HG03060 (cell line): ENCODE results near the gene KRT80.

ENCODE experiments used
- ATAC-seq: cut with Tn5 transposase; IDR thresholded peaks from one replicate; pipeline ENCODE4 v1.9.1; 2021; ENCODE audit warnings: low read depth, moderate number of reproducible peaks; ENCODE audit not compliant: unreplicated experiment

The KRT80 gene

DNA sequence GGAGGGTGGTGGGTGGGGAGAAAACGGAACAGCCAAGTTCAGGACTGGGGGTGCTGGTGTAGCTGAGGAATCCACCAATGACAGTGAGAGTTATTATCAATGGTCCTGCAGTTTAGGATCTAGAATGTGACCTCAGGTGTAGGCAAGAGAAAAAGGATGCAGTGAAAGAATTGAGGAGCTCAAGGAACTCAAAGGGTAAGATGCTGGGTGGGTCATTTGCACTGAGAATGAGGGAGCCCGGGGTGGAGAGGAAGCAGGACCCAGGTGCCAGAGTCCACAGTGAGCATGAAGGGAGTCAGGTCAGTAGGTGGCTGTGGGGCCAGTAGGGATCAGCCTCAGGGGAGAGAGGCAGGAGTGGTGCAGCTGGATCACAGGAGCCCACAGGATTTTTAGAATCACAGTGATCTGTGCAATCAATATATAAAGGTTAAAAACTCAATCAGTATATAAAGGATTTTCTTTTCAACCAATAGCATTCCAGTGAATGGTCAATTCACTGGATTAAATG is 38.1 kb upstream of the KRT80 start:
- ATAC-seq = no peak

DNA sequence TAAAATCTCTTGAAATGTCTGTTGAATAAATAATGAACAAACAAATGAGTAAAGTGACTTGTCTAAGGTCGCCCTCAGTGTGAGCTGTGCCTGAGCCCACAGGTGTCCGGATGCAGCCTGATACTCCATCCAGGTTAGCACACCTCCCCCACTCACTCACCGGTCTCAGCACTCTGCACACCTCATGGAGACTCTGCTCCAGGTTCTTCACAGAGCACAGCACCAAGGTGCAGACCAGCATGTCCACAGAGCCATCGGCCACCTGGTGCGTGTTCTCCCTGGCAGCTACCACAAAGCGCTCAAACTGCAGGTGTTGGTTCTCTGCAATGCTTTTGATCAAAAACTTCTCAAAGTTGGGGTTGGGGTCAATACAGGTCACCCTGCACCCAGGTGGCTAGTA is 37.1 kb upstream of the KRT80 start:
- no peak for ATAC-seq

DNA sequence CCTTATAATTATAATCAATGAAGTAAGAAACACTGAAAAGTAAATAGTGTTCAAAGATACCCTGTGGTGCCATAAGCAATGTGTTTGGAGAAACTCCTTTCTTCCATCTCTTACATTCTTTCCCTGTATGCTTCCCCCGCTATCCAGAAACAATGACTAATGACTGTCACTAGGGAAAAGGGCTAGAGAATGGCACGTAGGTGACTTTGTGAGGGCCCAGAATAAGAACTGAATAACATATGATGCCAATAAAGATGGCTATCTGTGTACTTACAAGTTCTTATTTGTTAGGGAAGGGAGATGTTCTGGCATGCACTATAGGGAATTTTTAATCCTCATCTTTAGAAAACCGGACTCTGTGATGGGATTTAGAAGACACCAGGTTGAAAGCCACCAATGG is 36.6 kb upstream of the KRT80 start:
- no peak for ATAC-seq

DNA sequence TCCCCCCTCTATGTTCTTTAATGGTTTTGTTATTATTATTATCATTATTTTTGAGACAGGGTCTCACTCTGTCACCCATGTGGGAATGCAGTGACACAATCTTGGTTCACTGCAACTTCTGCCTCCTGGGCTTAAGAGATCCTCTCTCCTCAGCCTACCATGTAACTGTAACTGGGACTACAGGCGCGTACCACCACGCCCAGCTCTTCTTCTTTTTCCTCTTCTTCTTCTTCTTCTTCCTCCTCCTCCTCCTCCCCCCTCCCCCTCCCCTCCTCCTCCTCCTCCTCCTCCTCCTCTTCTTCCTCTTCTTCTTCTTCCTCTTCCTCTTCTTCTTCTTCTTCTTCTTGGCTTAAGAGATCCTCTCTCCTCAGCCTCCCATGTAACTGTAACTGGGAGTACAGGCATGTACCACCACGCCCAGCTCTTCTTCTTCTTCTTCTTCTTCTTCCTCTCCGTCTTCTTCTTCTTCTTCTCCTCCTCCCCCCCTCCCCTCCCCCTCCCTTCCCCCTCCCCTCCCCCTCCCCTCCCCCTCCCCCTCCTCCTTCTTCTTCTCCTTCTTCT is 35.9 kb upstream of the KRT80 start:
- no peak for ATAC-seq

DNA sequence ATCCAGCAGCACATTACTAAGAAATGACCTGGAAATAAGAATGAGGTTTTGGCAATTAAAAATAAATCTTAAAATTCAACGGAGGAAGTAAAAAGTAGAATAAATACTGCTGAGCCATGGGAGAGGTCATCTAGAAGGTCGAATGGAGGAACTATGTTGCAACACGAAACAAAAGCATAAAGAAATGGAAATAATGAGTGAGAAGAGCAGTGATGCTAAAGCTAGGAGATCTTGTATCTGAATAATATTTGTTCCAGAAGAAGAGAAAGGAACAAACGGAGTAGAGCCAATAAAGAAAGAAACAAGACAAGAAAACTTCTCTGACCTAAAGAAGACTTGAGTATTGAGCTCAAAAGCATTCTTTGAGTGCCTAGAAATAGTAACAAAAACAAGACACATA is 34.6 kb upstream of the KRT80 start:
- no peak for ATAC-seq

DNA sequence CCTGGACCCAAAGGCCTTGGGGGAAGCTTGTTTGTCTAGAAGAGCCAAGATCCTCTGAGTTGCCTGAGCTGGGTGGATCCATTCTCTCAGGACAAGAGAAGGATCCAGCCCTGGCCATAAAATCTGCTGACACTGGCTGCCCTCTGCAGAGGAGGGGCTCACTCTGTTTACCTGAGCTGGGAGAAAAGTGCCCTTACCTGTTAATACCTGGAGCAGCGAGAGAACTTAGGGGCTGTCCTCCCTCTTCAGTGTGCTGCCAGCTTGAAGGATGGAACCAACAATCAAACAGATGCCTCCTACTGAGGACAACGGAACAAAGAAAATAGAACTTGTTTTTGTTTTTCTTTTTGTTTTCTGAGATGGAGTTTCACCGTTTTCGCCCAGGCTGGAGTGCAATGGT is 33.9 kb upstream of the KRT80 start:
- no peak for ATAC-seq

DNA sequence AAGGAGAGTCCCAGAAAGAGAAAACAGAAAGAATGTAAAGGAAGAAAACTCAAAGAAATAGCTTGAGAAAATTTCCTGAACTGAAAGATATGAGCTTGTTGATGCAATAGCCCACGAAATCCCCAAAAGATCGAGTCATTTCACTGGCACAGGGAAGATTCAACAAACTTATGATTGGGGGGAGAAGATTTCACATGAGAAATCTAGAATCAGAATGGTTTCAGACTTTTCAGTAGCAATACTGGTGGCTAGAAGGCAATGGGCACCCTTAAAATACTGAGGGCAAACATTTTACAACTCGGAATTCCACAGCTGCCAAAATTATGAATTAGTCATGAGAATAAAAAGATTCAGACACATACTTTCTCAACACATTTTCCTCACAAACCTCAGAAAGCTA is 32.3 kb upstream of the KRT80 start:
- no peak for ATAC-seq

DNA sequence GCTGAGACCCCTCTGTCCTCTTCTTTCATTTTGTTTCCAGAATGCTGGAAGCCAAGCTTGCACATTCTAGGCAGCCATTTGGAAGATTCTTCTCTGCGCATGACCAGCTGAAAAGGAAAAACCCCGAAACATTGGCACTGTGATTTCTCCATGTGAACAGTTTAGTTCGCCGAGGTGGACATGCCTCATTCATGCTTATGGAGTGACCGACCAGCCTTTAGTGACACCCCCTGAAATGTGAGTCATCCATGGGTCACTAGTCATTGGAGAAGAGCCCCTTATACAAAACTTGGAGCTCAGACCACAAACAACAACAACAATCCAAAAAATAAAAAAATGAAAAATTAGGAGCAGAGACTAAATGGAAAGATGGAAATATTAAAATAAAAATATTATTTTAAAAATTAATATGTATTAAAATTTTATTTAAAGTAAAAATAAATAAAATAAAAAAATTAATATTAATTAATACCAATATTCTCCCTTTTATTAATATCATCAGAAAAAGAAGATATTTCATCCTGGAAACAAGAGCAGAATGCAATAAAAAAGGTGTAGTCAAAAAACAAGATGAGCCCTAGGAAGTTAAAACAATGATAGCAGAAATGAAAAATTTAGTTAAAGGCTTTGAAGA is 31.7 kb upstream of the KRT80 start:
- ATAC-seq = no peak

DNA sequence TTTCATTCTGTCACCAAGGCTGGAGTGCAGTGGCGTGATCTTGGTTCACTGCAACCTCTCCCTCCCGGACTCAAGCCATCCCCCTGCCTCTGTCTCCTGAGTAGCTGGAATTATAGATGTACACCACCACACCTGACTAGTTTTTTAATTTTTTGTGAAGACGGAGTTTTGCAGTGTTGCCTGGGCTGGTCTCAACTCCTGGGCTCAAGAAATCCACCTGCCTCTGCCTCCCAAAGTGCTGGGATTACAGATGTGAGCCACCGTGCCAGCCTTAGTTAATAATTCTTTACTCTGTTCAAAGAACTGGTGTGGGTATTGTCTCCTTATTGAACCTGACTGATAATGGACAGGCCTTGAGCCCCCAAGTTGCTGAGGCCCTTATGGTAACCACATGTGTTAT is 30.9 kb upstream of the KRT80 start:
- ATAC-seq = no peak

DNA sequence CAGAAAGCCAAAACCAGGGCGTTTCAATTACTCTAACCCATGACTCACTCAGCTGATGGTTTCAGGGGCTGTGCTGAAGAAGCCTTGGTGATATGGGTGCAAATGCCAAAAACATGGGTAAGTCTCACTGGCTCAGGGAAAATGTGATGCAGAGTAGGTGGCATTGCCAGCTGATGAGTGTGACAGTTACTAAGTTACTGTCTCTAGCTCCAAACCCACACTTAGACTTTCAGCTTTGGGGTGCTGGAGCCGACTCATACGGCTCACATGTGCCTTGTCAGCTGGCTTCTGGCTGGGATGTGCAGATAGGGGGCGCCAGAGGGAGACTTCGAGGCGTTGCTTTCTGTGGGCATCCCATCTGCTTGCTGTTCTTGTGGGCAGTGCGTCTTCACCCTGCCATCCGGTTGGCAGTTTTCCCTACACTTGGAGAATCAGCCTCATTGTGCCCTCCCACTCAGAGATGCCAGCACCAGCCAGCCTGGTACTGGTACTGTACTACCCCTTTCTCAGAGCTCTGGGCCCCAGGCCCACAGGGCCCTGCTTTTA is 30.2 kb upstream of the KRT80 start:
- no peak for ATAC-seq

DNA sequence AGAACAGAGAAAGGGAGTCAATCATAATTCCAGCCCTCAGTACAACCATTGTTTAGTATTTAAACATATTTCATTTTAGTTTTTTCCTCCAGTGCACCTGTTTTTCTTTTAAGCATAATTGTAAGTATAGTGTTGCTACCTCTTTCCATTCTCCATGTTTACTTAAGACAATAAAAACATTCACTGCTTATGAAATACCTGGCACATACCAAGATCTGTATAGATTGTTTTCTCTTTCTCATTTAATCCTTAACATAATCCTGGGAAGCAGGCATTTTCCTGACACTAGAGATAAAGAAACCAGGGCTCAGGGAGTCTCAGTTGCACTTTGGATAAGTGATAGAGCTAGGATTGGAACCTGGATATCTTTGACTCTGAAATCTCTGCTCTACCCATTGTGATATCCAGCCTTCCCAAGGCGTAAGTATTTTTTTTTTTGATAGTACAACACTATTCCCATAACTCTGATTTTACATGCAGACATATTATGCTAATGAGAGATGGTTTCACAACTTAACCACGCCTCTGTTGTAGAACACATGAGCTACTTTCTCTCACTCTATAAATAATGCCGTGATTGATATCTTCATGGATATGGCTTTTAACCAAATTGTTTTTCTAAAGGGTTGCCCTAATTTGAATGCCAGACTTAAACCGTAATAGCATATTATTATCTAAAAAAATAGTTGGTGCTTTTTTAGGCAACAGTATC is 29.4 kb upstream of the KRT80 start:
- ATAC-seq = no peak

DNA sequence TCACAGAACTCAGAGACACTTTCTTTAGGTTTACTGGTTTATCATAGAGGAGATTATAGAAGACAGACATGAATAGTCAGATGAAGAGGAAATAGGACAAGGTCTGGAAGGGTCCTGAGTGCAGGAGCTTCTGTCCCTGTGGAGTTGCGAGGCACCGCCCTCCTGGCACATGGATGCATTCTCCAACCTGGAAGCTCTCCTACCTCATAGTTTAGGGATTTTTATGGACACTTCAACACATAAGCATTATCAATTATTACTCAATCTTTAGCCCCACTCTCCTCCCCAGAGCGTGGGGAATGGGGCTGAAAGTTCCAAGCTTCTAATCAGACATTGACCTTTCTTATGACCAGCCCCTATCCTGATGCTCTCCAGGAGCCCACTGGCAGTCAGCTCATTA is 28.7 kb upstream of the KRT80 start:
- no peak for ATAC-seq

DNA sequence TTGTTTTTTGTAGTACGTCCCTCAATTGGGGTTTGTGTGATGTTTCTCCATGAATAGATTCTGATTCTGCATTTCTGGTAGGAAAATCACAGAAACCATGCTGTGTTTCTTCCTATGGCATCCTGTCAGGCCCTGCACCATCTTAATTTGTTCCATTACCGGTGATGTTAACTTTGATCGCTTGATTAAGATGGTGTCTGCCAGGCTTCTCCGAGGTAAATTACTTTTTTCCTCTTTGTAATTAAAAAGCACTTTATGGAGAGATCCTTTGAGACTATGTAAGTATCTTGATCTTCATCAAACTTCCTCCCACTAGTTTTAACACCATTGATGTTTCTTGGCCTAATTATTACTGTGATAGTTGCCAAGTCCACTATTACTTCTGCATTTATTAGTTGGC is 26.2 kb upstream of the KRT80 start:
- ATAC-seq = no peak

DNA sequence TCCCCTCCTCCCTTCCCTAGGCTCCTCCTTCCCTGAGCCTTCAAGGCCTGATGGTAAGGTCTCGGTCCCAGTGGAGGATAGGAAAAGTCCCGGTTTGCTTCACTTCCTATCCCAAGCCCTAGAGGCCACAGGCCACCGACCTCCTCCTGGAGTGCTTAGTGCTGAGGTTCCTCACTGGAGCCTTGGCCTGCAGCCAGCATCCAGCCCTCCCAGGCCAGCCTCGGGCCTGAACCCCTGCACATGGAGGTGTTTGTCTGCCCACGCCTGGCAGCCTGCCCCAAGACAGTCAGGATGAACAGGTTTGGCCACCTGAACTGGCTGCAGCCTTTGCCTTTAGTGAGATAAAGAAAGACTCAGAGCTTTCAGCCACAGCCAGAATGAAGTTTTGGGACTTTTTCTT is 25.4 kb upstream of the KRT80 start:
- no peak for ATAC-seq

DNA sequence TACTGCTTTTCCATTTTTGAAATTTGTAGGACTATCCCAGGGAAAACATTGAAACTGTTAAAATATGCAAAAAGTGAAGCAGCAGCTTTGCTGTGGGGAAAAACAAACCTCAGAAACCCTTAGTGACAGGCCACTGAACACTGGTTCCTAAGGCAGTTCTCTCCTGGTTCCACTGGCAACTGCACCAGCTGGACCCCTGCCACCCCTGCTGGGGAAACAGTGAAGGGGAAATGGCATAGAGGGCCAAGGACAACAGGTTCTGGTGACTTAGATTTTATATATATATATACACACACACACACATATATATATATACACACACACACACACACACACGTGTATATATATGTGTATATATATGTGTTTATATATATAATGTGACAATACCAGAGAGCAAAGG is 25.0 kb upstream of the KRT80 start:
- no peak for ATAC-seq

DNA sequence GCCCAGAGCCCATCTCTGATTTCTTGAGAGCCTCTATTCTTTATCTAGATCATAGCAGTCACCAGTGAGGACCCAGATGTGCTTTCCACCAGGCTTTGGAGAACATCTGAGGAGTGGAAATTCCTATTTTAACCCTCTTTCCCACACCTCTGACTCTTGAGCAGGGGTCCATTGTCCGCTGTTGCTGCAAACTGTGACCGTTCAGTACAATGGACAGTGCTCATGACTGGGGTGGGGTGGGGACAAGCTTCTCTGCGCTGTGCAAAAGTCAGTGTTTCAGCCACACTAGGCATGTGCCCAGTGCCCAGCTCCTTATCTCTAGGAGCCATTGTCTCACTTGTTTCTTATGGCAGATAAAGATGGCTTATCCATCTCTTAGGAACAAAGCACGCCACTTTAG is 24.3 kb upstream of the KRT80 start:
- no peak for ATAC-seq

DNA sequence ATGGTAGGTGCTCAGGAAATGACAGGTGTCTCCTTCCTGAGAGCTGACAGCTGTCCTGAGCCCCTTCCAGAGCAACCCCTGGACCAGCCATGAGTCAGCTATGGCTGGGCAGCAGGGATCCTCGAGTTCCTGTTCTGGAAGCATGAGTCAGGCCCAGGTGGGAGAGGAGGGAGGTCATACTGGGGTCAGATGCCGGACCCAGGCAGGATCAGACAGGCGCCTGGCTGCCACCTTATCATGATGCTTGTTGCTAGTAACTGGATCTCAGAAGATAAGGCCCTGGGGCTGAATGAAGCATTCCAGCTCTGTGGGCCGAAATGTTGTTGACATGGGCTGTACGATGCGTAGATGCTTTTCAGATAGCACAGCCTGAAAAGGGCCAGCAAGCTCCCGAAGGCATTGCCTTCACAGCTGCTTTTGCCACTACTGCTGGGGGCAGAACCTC is 23.8 kb upstream of the KRT80 start:
- no peak for ATAC-seq

DNA sequence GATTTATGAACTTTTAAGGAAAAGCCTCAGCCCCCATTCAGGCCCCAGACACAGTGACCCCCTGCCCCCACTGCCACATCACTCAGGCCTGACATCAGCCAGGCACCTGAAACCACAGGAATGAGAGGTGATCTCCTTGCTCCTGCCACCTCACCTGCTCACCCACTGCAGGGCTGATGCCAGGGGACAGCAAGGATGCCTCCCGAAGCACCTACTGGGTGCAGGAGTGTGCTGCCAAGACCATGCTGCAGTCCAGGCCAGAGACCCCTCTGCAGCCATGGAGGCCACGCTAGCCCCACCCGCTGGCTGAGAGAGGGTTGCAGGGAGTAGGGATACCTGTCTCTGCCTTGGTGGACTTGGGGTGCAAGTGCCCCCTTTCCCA is 22.6 kb upstream of the KRT80 start:
- ATAC-seq = no peak

DNA sequence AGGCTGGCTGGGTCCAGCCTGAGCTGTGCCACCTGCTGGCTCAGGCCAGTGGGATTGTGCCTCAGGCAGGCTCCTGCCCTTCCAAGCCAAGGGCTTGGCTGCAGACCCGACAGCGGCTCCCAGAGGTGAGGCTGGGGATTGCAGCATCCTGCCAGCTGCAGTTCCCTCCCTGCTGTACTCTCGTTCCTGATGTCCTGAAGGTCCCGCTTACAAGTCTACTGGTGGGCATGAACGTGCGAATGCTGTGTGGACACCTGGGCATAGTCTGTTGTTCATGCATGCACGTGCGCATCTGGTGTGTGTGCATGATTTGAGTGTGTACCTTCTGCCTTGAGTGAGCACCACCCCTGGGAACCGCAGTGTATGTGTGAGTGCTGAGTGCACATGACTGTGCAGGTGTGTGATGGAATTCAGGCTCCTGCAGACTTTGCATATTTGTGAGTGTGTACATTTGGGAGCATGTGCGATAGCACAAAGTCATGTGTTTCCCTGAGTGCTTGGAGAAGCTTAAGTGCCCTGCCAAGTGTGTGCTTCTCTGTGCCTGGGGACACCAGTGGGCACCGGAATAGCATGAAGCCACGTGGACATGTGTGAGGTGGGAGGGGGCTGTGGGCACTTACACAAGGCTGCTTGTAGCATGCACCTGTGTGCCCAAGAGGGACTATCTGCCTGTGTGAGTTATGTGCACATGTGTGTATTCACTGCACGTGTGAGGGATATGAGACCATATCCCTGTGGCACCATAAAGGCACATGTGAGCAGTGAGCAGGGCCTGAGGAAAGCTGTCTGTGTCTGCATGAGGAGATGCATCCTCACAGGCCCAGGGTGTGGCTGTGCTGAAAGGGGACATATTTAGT is 22.0 kb upstream of the KRT80 start:
- no peak for ATAC-seq

DNA sequence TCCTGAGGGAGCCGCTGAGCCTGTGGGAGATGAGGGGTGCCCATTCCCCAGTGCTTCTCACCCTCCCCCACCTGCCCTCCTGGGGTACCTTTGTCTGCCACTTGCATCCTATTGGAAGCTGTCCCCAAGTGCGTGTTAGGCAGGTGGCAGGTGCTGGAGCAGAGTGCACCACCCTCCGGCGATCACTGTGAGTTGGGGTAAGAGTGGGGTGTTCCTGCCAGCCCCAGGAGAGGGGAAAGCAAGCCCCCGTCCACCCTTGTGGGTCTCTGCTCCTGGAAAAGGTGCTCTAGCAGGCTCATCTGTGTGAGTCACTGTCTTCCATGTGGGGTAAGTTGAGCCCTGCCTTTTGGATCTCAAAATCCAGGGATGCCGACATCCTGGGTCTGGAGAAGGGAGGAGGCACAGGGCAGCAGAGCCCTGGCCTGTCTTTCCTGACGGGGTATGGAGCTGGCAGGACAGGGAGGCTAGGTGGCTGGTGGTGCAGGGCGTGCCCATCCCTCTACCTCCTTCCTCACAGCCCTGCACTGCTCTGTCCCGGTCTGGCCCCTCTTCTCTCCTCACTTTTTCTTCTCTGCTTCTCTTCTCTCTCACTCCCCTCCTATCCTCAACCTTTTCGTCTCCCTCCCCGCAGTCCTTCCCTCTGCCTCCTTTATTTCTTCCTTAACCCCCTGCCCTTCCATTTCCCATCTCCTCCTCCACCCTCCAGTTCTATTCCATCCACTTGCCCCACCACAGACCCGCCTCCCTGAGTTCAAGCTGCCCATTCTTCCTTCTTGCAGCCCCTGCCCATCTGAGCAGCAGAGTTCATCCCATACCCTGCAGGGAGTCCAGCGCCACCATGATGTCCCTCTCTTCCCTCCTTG is 21.1 kb upstream of the KRT80 start:
- ATAC-seq = no peak
